ENCODE data around the gene MBP.

MBP gene

DNA sequence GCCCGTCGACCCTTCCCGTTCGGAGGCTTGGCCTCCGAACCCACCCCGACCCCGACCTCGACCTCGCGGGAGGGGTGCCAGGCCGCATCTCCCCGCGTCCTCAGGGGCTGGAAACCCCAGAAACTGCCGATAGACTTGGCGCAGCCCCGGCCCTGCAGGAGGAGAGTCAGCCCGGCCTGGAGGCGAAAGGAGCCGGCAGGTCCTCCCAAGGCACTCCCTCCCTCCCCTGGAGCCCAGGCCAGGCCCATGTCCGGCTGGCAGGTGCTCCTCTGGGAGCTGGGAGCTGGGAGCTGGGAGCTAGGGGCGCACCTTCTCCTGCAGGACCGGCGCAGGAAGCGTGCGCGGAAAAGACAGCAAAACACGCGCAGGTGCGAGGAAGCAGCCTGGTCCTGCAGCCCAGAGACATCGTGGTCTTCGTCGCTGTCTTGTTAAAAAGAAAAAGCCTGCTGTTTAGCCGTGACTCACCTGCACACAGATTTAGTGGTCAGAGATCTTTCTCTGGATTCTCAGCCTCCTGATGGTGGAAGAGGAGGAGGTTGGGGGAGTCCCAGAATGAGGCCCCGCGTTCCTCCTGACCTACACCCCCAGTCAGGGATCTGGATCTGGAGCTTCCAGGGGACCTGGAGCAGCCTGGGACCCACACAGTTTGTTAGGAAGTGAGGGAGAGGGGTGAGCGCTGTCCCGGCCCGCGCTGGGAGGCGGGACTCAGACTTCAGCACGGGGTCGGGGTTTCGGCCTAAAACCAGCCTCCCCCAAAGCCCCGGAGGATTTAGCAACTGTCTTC, 660 bp upstream of the MBP start:
- no peaks in the 10 kb centered on the region for H3K9me3 Mint-ChIP-seq
- no peaks in the 10 kb centered on the region for H3K27me3 Mint-ChIP-seq (ENCODE audit: low read depth)
- H3K36me3 Mint-ChIP-seq (ENCODE audit: low read depth): peaks cover 22% of the 10 kb centered on the region
- H3K27ac Mint-ChIP-seq: peak overlapping the region; percentile 65
- peak overlapping the region; percentile 84 for H3K4me3 Mint-ChIP-seq
- H3K4me1 Mint-ChIP-seq (ENCODE audit: low read depth): peaks cover 48% of the 10 kb centered on the region

DNA sequence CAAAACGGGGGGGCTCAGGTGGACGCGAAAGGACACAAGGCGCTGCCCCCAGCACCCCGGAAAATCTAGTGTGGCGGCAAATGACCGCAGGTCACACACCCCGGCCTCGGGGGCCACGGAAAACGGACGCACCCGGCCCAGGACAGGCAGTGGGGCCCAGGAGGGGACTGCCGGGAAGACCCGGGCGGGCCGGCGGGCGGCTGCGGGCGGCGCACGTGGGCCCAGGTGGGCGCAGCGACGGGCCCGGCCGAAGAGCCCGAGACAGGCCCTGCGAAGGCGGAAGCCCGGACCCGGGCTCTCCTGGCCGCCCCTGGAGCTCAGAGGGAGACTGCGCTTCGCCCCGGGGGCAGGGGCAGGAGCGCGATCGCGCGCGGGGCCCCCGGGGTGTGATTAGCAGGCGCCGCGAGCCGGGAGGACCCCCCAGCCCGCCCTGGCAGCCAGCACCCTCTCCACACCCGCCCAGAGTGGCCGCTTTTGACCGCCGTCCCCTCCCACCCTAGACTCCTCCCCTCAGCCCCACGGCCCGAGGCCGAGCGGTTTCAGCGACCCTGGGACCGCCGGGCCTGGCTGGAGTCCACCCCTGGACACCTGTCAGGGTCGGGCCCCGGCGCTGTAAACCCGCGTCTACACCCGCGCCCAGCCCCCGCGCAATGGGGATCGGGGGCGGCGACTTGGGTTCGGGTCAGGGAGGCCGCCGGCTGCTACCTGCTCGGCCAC, 773 bp downstream of the MBP start:
- Mint-ChIP-seq H3K27me3 (ENCODE audit: low read depth) (no peaks in the 10 kb centered on the region), H3K27ac (peak overlapping the region; percentile 95), H3K4me3 (peak overlapping the region; percentile 97), H3K4me1 (ENCODE audit: low read depth) (peaks cover 58% of the 10 kb centered on the region), H3K9me3 (no peaks in the 10 kb centered on the region), H3K36me3 (ENCODE audit: low read depth) (peaks cover 30% of the 10 kb centered on the region)

DNA sequence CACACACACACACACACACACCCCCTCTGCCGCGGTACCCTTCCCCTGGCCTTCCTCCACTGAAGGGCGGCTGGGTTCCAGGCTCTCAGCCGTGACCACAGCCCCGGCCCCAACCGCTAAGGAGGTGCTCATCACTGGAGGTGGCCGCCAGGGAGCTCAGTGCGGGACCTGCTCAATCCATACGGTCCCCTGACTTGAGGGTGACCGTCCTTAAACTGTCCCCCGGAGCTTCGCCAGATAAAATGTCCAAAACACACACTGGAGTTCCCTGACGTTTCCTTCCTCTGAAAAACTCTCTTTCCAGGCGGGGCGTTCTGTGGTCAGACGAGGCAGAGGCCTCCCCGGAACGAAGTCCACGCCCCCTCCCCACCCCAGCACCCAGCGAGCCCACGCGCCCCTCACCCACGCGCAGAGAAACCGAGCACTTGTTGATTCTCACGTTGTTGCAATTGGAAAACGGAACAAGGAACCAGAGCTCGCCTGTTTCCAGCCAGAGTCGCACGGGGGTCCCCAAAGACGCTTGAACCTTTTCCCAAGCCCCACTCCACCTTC, 1.4 kb downstream of the MBP start:
- H3K4me1 Mint-ChIP-seq (ENCODE audit: low read depth): peaks cover 60% of the 10 kb centered on the region
- peak overlapping the region; percentile 95 for H3K27ac Mint-ChIP-seq
- H3K36me3 Mint-ChIP-seq (ENCODE audit: low read depth): peaks cover 31% of the 10 kb centered on the region
- H3K4me3 Mint-ChIP-seq: peak overlapping the region; percentile 97
- no peaks in the 10 kb centered on the region for H3K9me3 Mint-ChIP-seq
- H3K27me3 Mint-ChIP-seq (ENCODE audit: low read depth): no peaks in the 10 kb centered on the region

DNA sequence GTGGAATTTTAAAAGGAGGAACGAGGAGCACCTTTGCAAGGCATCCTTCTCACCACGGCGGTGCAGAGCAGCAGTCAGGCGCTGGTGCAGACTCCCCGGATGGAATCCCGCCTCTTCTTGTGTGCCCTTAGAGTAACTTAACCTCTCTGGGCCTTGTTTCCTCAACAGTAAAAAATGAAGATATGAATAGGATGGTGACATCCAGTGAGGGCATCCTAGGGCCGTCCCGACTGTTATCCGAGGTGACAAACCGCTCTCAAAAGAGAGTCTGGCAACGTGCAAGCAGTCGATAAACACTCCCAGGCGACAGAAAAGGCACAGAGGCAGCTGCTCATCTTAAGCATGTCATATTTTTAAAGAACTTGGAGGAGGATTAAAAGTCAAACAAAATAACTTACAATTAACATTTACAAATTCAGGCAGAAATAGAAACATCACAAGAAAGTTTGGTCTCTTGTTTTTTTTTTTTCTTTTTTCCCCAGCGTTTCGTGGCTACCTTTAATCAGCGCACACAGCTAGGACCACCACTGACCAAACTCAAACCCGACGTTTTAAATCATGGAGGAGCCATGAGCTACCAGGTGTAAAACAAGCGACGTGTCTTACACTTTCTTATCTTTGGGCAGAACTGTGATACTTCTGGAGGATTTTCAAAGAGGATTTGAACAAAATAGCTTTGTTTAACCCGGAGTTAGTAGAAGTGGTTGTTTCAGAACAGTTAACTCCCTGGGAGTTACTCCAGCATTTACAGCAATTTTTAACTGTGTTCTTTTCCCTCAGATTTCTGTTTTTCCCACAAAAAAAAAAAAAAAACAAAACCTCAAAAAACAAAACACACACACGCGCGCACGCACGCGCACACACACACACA, 2.1 kb downstream of the MBP start:
- H3K4me1 Mint-ChIP-seq (ENCODE audit: low read depth): peaks cover 64% of the 10 kb centered on the region
- peaks cover 35% of the 10 kb centered on the region for H3K36me3 Mint-ChIP-seq (ENCODE audit: low read depth)
- no peaks in the 10 kb centered on the region for H3K27me3 Mint-ChIP-seq (ENCODE audit: low read depth)
- peak overlapping the region; percentile 97 for H3K4me3 Mint-ChIP-seq
- H3K27ac Mint-ChIP-seq: peak overlapping the region; percentile 95
- no peaks in the 10 kb centered on the region for H3K9me3 Mint-ChIP-seq

DNA sequence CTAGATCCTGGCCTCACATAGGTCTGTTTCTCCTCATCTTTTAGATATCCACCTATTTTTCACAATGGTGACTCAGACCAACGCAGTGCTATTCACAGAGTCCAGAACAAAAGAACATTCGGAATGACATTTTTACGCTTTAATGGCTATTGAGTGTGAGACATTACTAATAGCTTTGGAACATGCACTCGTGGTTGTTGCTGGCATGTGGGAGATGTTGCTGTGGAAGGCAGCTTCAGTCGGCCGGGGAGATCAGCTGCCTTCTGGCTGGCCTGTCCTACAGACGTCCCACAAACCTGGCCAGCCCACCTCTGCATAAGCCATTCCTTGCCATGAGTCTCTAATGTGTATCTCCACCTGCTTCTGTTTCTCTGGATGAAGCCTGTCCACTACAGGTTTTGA, 3.4 kb downstream of the MBP start:
- H3K9me3 Mint-ChIP-seq: no peaks in the 10 kb centered on the region
- peak overlapping the region; percentile 6 for H3K27ac Mint-ChIP-seq
- peaks cover 38% of the 10 kb centered on the region for H3K36me3 Mint-ChIP-seq (ENCODE audit: low read depth)
- H3K27me3 Mint-ChIP-seq (ENCODE audit: low read depth): no peaks in the 10 kb centered on the region
- peaks cover 69% of the 10 kb centered on the region for H3K4me1 Mint-ChIP-seq (ENCODE audit: low read depth)
- peak overlapping the region; percentile 46 for H3K4me3 Mint-ChIP-seq

DNA sequence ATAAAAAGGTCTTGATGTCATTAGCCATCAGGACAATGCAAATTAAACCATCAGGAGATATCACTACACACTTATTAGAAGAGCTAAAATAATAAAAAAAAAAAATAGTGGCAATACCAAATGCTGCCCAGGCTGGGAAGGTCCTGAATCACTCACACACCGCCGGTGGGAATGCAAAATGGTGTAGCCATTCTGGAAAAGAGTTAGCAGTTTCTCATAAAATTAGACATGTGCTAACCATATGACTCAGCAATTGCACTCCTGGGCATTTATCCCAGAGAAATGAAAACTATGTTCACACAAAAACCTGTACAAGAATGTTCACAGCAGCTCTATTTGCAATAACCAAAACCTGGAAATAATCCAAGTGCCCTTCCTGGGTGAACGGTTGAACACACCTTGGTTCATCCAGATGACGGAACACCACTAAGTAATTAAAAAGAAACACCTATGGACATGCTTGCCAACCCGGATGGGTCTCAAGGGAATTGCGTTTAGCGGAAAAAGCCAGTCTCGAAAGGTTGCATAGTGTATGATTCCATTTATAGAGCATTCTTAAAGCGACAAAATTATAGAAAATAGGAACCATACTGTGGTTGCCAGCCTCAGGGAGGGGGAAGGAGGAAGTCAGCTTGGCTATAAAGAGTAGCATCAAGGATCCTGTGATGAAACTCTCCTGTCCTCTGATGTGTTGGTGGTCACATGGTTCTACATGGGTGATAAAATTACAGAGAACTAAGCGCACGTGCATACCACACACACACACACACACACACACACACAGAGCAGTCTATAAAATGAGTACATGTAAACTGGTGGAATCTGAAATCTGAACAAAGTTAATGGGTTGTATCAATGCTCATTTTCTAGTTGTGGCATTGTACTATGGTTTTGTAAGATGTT, 4.6 kb downstream of the MBP start:
- Mint-ChIP-seq H3K36me3 (ENCODE audit: low read depth) (peaks cover 41% of the 10 kb centered on the region), H3K9me3 (no peaks in the 10 kb centered on the region), H3K4me1 (ENCODE audit: low read depth) (peaks cover 70% of the 10 kb centered on the region), H3K27ac (peak overlapping the region; percentile 60), H3K27me3 (ENCODE audit: low read depth) (no peaks in the 10 kb centered on the region), H3K4me3 (peak overlapping the region; percentile 41)

DNA sequence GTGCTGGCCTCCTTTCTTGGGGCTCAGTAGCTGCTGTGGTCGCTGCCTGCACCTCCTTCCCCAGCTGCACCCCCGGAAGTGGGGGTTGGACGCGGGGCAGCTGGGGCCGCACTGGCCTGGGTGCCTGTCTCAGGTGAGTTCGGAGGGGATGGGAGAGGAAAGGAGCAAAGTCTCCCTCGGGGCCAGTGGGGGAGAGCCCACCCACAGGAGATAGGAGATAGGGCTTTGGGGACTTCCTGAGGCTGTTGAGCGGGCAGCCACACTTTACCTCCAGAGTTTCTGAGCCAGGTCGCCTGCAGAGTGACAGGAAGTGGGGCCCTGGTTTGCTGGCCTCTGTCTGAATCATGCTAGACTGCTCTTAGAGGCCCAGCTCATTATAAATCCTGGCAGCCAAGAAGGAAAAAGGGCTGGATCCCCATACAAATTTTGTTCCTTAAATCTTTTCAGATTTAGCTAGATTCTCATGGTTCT, 8.1 kb downstream of the MBP start:
- Mint-ChIP-seq H3K36me3 (ENCODE audit: low read depth) (peaks cover 41% of the 10 kb centered on the region), H3K27me3 (ENCODE audit: low read depth) (no peaks in the 10 kb centered on the region), H3K4me1 (ENCODE audit: low read depth) (peaks cover 73% of the 10 kb centered on the region), H3K27ac (peak overlapping the region; percentile 84), H3K9me3 (no peaks in the 10 kb centered on the region), H3K4me3 (peak overlapping the region; percentile 78)

DNA sequence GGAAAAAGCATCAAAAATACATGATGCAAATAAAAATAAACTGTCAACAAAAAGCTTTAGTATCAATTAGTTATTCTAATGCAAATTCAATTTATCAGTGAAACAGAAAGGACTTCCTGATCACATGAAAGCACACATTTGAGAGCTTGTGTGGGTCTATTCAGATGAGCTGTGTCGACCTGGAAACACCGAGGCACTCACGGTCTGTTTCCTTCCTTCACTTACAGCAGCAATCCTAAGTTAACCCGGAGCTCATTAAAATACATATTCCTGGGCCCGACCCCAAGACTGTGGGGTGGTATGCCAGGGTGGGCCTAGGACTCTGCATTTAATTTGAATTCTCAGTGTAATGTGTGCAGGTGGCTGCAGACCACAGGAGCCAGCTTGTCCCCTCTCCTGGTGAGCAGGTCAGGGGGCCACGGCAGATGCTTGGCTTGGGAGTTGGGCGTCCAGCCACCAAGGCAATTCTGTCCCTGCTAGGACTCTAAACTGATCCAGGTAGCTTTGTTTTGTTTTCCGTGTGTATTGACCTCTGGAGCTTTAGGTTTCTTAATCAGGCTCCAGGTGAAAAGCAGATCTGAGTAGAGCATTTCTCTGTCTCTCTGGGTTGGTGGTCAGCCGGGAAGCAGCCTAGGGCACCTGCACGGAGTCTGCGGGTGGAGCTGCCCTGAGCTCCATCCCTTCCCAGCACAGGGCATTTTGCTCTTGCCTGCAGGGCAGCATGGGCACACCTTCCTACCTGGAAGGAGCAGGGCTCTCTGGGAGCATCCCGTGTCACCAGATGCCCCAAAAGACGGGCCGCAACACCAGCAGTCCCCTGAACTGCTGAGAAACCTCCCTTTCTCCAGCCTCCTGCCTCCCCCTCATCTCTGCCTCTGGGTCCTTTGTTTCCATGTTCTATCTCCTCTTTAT, 9.0 kb downstream of the MBP start:
- peak overlapping the region; percentile 78 for H3K4me3 Mint-ChIP-seq
- peaks cover 73% of the 10 kb centered on the region for H3K4me1 Mint-ChIP-seq (ENCODE audit: low read depth)
- H3K27ac Mint-ChIP-seq: peak overlapping the region; percentile 84
- no peaks in the 10 kb centered on the region for H3K9me3 Mint-ChIP-seq
- H3K27me3 Mint-ChIP-seq (ENCODE audit: low read depth): no peaks in the 10 kb centered on the region
- H3K36me3 Mint-ChIP-seq (ENCODE audit: low read depth): peaks cover 40% of the 10 kb centered on the region

DNA sequence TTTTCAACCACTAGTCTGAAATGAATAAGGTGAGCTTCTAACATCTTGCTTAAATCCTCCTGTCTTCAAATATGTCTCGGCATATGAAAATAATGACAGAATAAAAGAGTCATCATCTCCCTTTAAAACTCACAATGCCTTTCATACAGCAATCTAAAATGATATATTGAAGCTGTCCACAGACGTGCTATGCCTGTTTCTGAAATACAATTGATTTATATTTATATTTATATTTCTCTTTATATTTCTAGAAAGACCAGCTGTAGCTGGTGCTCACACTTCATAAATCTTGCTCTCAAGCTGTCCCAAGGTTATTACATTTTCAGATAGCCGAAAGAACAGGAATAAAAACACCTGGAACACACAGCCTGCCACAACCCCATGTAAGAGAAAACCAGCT, 11.1 kb downstream of the MBP start:
- H3K36me3 Mint-ChIP-seq (ENCODE audit: low read depth): peaks cover 39% of the 10 kb centered on the region

DNA sequence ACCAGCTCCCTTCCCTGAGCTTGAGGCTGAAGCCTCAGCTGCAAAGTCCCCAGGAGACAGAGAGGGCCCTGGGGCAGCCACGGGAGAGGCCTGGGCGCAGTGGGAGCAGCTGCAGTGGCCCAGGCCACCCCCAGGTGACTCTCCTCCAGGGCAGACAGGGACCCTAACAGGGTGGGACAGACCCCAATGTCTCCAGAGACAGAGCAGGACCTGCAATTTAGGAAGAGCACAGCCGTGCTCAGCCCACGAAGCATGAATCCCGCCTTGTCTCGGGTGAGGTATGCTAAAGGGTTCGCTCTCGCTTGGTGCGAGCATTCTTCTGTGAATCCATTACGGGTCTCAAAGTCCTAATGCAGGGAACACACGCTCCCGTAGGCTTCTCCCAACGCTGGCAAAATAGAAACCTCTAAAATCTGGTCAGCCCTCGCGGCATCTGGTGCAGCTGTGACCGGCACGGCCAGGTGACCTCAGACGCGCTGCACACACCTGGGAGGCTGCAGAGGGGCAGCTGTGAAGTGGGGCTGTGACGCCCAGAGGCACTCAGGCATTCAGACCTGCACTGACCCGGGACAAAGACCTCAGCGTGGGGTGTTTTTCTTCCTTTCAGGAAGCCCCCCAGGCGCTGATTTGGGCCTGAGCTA, 12.6 kb downstream of the MBP start:
- H3K27me3 Mint-ChIP-seq (ENCODE audit: low read depth): no peaks in the 10 kb centered on the region
- H3K4me3 Mint-ChIP-seq: no peak overlapping the region
- no peaks in the 10 kb centered on the region for H3K9me3 Mint-ChIP-seq
- peaks cover 32% of the 10 kb centered on the region for H3K36me3 Mint-ChIP-seq (ENCODE audit: low read depth)
- peaks cover 61% of the 10 kb centered on the region for H3K4me1 Mint-ChIP-seq (ENCODE audit: low read depth)
- no peak overlapping the region for H3K27ac Mint-ChIP-seq

More for the DNA sequence above, 11.1 kb downstream of the MBP start:
- H3K27me3 Mint-ChIP-seq (ENCODE audit: low read depth): no peaks in the 10 kb centered on the region
- H3K4me1 Mint-ChIP-seq (ENCODE audit: low read depth): peaks cover 64% of the 10 kb centered on the region
- no peaks in the 10 kb centered on the region for H3K9me3 Mint-ChIP-seq
- no peak overlapping the region for H3K4me3 Mint-ChIP-seq
- H3K27ac Mint-ChIP-seq: no peak overlapping the region

DNA sequence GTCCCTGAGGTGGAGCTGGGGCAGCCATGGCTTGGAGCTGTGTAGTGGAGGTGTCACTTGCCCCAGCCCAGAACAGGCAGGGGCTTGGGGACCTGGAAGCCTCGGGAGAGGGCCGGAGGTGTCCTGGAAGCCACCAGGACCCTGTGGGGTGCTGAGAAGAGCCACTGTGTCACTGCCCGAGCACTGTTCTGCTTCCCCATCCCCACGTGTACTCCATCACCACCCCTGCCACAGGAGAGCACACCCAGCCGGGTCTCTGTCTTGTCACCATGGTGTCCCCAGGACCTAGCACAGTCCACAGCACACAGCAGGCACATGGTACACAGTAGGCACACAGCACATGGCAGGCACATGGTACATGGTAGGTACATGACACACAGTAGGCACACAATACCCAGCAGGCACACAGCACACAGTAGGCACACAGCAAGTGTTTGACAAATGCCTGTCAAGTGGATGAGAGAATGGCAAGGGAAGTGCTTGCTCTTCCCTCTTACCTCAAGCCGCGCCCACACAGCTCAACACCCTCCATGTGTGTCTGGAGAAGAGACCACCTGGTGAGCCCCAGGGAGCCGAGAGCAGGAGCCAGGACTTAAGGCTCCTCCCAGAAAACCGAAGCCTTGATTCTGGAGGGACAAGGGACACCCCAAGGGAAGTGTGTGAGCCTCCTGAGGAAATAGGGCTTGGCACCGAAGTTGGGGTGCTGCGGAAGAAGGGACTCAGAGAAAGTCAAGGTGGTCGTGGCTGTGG, 13.3 kb downstream of the MBP start:
- H3K27ac Mint-ChIP-seq: no peak overlapping the region
- H3K9me3 Mint-ChIP-seq: no peaks in the 10 kb centered on the region

More for the DNA sequence above, 13.3 kb downstream of the MBP start:
- H3K4me3 Mint-ChIP-seq: no peak overlapping the region
- H3K4me1 Mint-ChIP-seq (ENCODE audit: low read depth): peaks cover 61% of the 10 kb centered on the region
- H3K36me3 Mint-ChIP-seq (ENCODE audit: low read depth): peaks cover 31% of the 10 kb centered on the region
- no peaks in the 10 kb centered on the region for H3K27me3 Mint-ChIP-seq (ENCODE audit: low read depth)

Data from T-helper 1 cell treated with Interleukin-12 subunit alpha and Interleukin-12 subunit beta and Interleukin-4 antibody, amounts not matched to agents 30 μg/mL and 1 μg/mL, for 36 hours (primary cell).